NCI-H524 (cell line): ENCODE measurements around the gene S100A7A.

ENCODE experiments used
- DNase-seq, 2 experiments: peaks; one replicate each; lab custom pipeline; 2025; lab: John Stamatoyannopoulos, UW

The S100A7A gene

DNA sequence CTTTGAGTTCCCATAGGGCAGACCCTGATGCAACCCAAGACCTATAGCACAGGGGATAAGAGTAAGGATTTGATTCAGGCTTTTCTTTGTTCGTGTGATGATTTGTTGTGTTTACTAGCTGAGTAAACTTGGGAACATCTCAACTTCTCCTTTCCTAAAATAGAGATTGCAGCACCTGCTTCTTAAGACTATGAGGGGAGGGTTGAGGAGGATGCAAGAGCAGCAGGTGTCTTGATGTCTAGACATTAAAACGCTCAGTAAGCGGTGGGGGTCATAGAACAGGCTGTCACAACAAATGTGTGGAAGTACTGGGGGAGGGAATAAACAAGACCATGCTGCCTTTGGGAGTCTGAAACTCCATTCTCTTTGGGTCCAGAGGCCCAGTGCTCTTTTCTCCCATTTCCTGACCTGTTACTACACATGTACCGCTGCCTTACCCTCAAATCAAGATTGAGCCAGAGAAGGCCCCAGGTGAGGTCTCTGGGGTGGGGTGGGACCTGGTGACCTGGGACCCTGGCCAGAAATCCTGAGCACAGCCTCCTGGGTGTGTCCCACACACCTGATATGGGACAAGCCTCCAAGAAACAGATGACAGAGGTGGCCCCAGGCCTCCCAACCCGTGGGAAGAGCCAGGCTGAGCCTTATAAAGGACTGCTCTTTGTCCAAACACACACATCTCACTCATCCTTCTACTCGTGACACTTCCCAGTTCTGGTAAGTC, at the start of gene S100A7A:
S100A7A (plus strand) TSS at position 671 of the 721 bp plus-strand sequence. CDS start 1,563 bp downstream, outside the sequence.
- no peak for DNase-seq

DNA sequence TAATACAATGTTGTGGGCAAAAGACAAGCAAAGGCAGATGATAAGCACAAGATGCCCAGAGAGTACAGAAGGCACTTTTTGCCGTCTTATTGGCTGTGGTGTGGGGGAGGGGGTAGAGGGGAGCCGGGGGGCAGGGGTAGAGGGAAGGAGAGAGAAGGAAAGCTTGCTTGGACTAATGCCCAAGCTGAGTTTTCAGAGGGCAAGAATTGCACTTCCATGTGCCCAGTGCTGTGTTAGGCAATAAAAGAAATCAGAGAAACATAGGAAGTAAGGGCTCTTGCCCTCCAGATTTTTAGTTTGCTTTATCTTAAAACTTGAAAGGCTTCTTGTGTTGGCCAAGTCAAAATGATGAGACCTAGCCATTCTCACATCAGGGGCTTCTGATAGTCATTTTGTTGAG, 49.2 kb upstream of the S100A7A start:
- DNase-seq: no peak

DNA sequence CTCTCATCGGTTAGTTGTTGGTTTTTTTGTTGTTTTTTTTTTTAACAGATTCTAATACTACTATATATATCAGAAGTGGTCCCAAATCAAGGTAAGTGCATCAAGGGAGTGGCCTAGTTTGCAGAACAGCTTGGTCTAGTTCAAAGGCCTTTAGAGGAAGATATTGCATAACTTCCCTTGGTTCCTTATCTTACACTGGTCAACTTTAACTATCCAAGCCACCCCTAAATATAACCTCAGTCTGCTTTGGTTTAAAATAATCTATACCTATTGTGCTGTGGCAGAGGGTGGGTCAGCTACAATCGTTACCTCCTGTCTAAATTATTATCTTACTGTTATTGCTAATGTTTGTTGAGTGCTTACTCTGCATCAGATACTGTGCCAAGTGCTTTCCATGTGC, 47.8 kb upstream of the S100A7A start:
- no peak for DNase-seq

DNA sequence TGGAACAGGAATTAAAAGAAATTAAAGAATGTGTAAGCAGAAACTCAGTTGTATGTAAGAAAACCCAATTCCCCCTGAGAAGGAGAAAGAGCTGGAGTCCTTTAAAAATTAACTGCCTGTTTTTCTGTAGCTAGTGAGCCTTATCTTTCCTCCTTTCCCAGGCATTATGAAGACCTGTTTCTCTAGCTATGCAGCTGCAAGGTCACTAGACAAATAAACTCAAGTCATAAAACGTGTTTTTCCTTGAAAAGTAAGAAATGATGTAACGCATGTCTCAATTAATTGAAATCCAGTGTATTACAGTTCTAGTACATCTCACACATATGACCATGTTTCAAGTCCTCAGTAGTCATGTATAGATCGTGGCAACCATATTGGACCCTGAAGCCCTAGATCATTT, 46.2 kb upstream of the S100A7A start:
- DNase-seq: no peak

DNA sequence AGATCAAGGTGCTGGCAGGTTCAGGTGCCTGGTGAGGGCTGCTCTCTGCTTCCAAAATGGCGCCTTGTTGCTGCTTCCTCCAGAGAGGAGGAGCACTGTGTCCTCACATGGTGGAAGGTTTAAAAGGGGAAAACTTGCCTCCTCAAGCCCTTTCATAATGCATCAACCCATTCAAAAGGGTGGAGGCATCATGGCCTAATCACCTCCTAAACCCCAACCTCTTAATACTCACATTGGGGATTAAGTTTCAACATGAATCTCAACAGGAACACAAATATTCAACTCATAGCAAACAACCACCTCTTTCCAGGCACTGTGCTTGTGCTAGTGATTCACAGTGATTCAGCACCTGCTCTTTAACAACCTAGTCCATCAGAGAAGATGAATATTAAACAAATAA, 45.1 kb upstream of the S100A7A start:
- no peak for DNase-seq

DNA sequence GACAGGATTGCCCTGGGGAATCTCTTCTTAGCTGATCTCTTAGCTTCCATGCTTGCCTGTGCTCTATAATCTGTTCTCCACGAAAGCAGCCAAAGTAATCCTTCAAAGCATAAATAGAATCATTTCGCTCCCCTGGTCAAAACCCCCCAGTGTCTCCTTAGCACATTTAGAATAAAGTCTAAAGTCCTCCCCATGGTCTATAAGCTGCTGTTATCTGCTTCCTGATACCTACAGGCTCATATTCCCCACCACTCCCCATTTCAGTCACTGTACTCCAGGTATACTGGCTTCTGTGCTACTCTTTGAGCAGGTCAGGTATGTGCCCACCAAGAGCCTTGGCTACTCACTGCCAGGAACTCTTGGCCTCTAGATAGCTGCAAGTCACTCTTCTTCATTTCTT, 43.7 kb upstream of the S100A7A start:
- no peak for DNase-seq

DNA sequence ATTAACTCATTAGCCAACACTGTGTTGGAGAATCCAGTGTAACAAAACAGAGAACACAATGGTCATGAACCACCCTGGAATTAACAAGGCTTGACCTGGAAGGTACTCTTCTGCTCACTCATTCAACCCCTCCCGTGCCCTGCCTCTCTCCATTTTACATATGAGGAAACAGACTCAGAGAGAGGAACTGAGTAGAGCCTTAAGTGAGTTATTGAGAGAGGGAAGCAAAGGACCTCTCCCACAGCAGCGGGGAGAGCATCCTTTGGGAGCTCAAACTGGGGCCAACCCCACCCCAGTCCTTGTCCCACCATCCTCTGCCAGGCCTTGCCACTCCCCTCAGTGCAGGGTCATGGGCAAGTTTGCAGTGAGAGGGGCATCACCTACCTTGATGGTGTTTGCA, 42.2 kb upstream of the S100A7A start:
- DNase-seq: no peak

DNA sequence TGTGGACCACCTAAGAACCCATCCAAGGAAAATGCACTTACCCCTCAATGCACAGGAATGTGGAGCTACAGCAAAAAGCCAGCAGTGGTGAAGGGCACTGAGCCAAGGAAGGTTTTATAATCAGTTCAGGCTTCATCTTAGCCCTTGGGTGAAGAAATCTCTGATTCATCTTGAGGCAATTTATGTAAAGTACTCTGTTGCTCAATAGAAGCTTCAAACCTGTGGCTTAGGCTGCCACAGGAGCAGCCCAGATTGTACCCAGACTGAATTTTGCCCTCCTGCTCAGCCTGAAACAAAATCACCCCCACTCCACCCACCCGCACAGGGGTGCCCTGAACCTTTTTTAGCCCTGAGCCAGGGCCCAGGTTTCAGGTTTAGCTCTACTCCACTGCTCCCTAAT, 40.8 kb upstream of the S100A7A start, which contains the start of gene S100A12:
S100A12 (minus strand) TSS at position 111 of the 400 bp plus-strand sequence. CDS start 1,029 bp downstream, outside the sequence.
- DNase-seq: no peak

DNA sequence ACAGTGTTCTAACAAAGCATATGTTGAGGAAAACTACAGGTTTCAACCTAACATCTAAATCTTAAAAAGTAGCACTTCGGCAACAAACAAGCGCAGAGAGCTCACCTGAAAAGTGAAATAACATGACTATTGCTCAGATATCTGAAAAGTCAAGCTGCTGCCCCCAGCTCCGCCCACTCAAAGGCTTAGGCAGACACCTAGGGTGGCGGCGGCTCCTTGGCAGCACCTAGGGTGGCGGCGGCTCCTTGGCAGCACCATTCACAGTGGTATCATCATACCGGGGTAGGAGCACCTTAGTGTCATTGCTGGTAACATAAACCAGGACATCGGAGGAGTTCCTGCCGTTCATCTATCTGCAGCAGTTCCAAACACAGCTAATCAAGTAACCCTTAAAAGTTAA, 36.7 kb upstream of the S100A7A start:
- no peak for DNase-seq

DNA sequence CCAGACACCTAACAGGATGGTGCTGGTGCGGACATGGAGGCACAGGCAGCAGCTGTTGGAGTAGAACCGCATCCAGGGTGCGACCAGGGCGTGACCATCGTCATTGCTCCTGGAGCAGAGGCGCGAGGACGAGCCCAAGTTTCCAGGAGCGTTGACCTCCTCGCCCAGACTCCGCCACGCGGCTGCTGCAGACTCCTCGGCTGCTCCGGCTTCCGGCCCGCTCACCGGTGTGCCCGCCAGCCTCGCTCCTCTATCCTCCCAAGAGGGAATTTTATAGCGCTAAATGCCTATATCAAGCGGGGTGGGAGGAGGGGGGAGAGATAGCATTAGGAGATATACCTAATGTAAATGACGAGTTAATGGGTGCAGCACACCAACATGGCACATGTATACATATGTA, 35.6 kb upstream of the S100A7A start:
- no peak for DNase-seq

DNA sequence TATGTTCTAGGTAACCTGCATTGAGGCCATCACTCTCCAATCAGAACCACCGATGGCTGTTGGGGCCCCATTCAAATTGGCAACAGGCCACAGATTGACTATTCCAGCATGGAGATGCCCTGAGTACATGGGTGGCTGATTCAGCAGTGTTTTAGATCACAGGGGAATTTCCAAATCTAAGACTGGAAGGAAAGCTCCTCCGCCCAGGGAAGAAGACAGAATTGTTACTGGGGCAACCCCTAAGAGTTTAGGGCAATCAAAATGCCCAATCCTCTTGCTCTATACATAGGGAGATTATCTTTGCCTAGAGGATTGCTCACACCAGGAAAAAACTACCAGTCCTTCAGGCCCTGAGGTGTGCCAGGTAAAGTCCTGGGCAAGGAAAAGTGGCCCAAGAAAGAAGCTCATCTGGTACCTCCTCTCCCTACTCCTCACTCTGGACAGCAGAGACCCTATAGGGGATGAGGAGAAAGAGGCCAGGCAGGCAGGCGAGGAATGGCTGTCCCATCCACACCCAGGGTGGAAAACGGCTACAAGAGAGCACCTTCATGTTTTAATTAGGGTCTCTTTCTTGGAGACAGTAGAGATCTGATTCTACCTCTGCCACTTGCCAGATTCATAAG, 31.3 kb upstream of the S100A7A start:
- DNase-seq: no peak

DNA sequence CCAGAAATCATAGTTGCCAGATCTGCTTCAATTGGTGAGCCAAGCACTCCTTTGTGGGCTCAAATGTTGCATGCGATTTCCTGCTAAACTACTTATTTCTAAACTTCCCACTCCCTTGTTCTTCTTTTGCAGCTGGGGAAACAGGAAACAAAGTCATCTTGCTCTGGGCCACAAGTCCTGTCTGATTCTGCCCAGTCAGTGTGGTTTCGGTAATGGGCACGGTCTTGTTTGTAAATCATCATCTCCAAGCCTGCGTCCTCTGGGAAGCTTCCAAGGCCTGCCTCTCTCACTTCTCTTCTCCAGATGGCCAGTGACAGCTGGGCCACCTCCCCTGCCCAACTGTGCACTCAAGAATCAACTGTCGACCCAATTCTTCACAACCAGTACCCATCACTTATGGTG, 29.8 kb upstream of the S100A7A start:
- peak; percentile 45 to 71 for DNase-seq

DNA sequence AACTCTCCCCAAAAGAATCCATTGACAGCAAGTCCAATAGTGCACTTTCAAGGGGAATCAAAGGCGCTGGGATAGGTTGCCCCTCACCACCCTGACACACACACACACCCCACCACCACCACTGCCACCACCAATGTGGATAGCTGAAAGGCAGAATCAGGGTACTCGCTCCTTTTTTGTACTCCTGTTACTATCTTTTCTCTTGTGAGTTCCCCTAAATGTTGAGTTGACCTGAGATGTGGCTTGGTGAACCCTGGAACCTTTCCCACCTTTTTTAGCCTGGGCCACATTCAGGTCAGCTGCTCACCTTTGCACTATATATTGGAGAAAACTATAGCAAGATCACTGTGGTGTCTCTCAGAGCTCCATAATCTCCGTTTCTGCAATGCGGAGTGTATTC, 29.3 kb upstream of the S100A7A start:
- no peak for DNase-seq

DNA sequence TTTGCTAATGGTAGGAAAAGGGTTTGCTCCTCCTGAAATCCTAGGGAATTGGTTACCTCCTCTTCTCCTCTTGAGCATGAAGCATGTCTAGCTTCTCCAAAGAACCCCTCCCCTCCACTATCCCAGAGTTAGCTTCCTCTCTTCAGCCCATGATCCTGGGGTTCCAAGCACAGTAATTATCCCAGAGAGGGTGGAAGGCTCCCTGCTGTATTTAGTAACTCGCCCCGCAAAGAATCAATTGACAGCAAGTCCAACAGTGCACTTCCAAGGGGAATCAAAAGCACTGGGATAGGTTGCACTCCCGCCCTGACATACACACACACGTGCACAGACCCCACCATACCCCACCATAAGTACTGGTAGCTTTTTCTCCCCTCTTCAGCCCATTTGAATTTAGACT, 28.5 kb upstream of the S100A7A start:
- no peak for DNase-seq

DNA sequence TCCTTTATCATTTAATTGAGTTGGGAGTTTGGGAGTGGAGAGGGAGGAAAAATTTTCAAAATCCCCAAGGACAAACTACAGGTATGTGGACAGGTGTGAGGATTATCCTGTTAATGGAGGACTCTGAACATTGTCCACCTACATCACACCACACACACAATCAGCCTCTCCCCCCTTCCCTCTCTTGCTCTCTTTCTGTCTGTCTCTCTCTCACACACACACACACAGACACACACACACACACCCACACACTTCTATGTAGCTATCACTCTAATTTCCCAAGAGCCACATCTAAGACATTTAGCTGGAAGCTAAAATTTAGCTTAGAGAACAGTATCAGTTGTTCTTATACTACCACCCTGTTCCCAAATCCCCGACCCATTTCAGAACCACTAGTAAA, 26.9 kb upstream of the S100A7A start:
- DNase-seq: no peak

DNA sequence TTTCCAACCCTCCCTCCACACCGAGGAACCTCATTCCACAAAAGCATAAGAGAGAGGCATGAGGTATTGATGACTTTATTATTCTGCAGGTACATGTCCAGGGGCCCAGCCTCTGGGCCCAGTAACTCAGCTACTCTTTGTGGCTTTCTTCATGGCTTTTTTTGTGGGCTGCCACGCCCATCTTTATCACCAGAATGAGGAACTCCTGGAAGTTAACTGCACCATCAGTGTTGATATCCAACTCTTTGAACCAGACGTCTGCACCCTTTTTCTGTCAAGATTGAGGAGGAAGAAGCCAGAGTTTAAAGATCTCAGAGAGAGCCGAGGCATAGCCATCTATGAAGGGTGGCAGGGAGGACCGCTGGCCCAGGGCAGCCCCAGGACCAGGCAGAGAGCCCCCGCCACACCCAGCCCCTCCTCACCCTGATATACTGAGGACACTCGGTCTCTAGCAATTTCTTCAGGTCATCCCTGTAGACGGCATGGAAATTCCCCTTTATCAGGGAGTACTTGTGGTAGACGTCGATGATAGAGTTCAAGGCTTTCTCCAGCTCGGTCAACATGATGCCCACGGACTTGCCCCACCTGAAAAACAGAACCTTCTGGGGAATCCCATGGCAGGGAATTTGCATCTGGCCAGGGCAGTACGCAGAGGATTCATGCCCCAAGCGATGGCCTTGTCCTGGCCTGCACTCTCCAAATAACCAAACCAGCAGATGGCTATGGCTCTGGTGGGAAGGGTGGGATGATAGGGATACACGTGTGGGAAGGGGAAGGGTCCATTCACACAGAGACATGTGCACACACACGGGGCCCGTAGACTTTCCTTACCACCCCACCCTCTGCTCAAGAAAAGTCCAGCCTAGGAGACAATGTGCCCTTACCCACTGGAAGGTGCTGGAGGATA, 26.1 kb upstream of the S100A7A start:
- no peak for DNase-seq

DNA sequence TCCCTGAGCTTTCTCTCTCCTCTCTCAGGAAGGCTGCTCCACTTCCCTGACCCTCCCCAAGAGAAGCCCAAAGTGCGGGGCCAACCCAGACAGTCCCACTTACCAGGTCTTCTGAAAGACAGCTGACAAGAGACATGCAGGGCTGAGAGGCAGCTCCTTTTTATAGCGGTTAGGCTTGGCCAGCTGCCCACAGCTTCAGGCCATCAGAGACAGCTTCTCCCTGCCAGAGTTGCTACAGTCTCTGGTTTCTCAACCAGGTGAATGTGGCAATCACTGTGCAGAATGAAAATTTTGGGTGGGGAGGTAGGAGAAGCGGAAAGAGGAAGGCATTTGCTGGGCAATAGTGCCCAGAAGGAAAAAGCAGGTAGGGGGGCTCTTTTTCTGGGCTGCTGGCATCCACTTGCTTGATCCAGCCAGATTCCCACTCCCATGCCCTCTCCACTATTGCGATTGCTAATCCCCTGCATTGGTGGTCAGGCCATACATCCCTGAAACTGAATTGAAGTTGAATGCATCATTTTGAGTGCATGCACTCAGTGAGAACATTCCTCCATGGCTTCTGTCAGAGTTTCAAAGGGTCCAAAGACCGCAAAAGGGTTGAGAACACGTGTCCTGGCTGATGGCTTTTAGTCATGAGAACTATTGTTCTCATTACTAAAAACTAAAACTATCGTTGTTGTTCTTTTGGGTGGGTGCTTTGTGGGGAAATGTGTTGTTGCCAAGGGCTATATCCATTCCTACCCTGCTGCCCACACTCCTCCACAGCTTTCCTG, 25.2 kb upstream of the S100A7A start, which contains the start of gene S100A8:
S100A8 (minus strand) TSS at position 136 of the 773 bp plus-strand sequence. CDS start 538 bp downstream, outside the sequence.
- peak in 1 of 2 experiments; percentile 3 for DNase-seq

DNA sequence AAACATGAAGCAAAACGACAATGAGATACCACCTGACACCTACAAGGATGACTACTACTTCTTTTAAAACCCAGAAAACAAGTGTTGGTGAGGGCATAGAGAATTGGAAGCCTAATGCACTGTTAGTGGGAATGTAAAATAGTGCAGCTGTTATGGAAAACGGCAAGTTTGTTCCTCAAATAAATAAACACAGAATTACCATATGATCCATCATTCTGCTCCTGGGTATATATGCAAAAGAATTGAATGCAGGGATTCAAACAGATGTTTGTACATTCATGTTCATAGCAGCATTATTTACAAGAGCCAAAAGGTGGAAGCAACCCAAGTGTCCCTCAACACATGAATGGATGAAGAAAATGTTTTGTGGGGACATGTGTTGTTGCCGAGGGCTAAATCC, 24.1 kb upstream of the S100A7A start:
- no peak for DNase-seq

DNA sequence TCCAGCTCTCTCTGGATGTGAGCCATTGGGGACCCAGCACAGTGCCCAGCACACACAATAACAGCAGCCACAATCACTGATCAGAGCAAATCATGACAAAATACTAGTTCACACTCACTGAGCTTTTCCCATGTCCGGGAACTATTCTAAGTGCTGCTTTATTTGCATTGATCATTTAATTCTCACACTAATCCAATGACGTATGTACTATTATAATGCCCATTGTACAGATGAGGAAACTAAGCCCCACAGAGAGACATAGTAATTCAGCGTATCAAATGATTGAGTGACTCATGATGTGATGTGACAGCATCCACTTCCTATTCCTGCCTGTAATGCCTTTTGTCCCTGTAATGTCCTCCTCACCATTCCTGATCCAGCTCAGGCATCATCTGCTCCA, 23.5 kb upstream of the S100A7A start:
- no peak for DNase-seq

DNA sequence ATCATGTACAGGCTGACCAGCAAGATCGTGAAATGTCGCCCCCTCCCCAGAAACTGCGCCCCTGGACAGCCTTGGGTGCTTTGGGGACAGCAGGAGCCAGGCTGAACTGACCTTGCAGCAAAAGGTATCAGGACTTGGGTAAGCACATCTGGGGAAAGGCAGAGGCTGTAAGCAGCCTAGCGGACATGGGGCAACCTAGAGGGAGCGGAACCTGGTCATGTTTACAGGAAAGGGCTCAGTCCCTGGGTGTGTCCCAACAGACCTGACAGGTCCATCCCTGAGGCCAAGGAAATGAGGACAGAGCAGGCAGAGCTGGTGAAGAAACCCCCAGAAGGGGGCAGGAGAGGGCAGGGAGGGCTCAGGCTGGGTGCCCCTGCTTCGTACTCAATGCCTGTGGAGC, 22.4 kb upstream of the S100A7A start:
- DNase-seq: peak in 1 of 2 experiments; percentile 12

DNA sequence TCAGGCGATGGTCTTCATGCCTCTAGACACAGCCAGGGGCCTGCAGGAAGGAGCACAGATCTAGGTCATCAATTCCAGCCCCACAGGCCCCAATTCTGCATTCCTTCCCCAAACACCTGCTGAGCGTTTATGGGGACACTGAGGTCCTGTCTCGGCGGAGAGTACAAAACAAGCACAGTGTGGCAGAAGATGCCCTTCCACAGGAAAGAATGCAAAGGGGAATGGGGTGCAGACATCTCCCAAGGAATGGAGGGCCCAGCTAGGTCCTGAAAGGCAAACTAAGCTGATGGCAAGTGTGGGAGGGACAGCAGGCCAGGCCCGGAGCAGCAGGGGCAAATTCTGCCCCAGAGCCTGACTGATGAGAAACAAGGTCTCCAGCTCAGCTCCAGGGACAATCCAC, 21.9 kb upstream of the S100A7A start:
- no peak for DNase-seq
